Activated CD4-positive, alpha-beta T cell treated with anti-CD3 and anti-CD28 coated beads, Interleukin-2, amount 10 ng/mL, durations not matched to agents 7 days and 5 days (primary cell): ENCODE measurements around the gene SYP. TPM values are rescaled to one million over a fixed set of nuclear protein-coding genes. Genes with fewer than 3 reads are reported as not detected.

Experiments used
- CTCF ChIA-PET: fragments of 350-600 bp; sonication (Branson Sonifier 250); formaldehyde crosslinking; loops from one replicate; lab custom pipeline; 2021; ENCODE audit warnings: antibody characterized with exemption; lab: Charles Lee
- POLR2A ChIA-PET: fragments of 350-600 bp; sonication (Branson Sonifier 250); formaldehyde crosslinking; loops from one replicate; lab custom pipeline; 2021; ENCODE audit warnings: antibody characterized with exemption; lab: Charles Lee
- DNase-seq: peaks from one replicate; pipeline ENCODE4 v3.0.0-alpha.2; 2020
- H3K27ac Mint-ChIP-seq: one replicate; pipeline ENCODE4 v1.8.0; 2021; ENCODE audit warnings: mild to moderate bottlenecking, moderate library complexity, mixed read lengths
- H3K27me3 Mint-ChIP-seq: one replicate; pipeline ENCODE4 v1.8.0; 2021; ENCODE audit warnings: mixed read lengths
- H3K36me3 Mint-ChIP-seq: one replicate; pipeline ENCODE4 v1.8.0; 2021; ENCODE audit warnings: low read depth, mixed read lengths
- H3K4me1 Mint-ChIP-seq: one replicate; pipeline ENCODE4 v1.8.0; 2021; ENCODE audit warnings: mixed read lengths
- H3K4me3 Mint-ChIP-seq: one replicate; pipeline ENCODE4 v1.8.0; 2021; ENCODE audit warnings: mild to moderate bottlenecking, moderate library complexity, mixed read lengths
- H3K9me3 Mint-ChIP-seq: one replicate; pipeline ENCODE4 v1.8.0; 2021; ENCODE audit warnings: mixed read lengths
- total RNA-seq, 2 experiments: library from RNA; stranded (reverse); gene quantifications; one replicate each; pipeline ENCODE4 v1.2.3, GENCODE V29; 2021

Gene SYP
- total RNA-seq, 2 experiments from 2014 or later, result 2.5 to 2.7 TPM

- Mint-ChIP-seq H3K27me3 (no peaks in the 10 kb centered on the region), H3K4me3 (no peak within 1 kb of the TSS), H3K4me1 (peaks cover 46% of the 10 kb centered on the region), H3K27ac (peak within 1 kb of the TSS; percentile 25), H3K36me3 (peaks cover 6% of the 10 kb centered on the region), H3K9me3 (no peaks in the 10 kb centered on the region)
- DNase-seq, result no peak
- CTCF ChIA-PET, result no interaction called here
- POLR2A ChIA-PET, result no interaction called here
Observed at GRCh38 chrX:49233176-49233575, 33.2 kb upstream of the SYP start, which contains the start of gene CACNA1F. CACNA1F (minus strand) TSS chrX:49233340; CDS start chrX:49233309, 31 bp downstream.

GRCh38 chrX:49232525-49232924 is 32.5 kb upstream of the SYP start:
- Mint-ChIP-seq H3K9me3 (no peaks in the 10 kb centered on the region), H3K4me3 (no peak overlapping the region), H3K36me3 (peaks cover 6% of the 10 kb centered on the region), H3K4me1 (peaks cover 46% of the 10 kb centered on the region), H3K27me3 (no peaks in the 10 kb centered on the region), H3K27ac (no peak overlapping the region)
- CTCF ChIA-PET, result no interaction called here
- no peak for DNase-seq
- POLR2A ChIA-PET, result no interaction called here

GRCh38 chrX:49231333-49232000 is 31.5 kb upstream of the SYP start:
- ChIA-PET POLR2A (no interaction called here), CTCF (no interaction called here)
- Mint-ChIP-seq H3K36me3 (no peaks in the 10 kb centered on the region), H3K27me3 (no peaks in the 10 kb centered on the region), H3K27ac (peak overlapping the region; percentile 90), H3K4me3 (no peak overlapping the region), H3K9me3 (no peaks in the 10 kb centered on the region), H3K4me1 (peaks cover 35% of the 10 kb centered on the region)
- DNase-seq, result no peak

GRCh38 chrX:49230500-49231232 is 30.7 kb upstream of the SYP start:
- Mint-ChIP-seq H3K27ac (peak overlapping the region; percentile 90), H3K27me3 (no peaks in the 10 kb centered on the region), H3K4me1 (peaks cover 31% of the 10 kb centered on the region), H3K36me3 (no peaks in the 10 kb centered on the region), H3K4me3 (peak overlapping the region; percentile 65), H3K9me3 (no peaks in the 10 kb centered on the region)
- CTCF ChIA-PET, result interaction anchor here (2.3 kb wide), 1 partner anchor 11 kb away, joined by 7 read pairs; no protein-coding TSS in a partner anchor
- DNase-seq, result peak; percentile 61
- POLR2A ChIA-PET, result no interaction called here

GRCh38 chrX:49228185-49228584 is 28.2 kb upstream of the SYP start:
- no peaks in the 10 kb centered on the region for H3K36me3 Mint-ChIP-seq
- CTCF ChIA-PET, result interaction anchor here (0.5 to 2.3 kb wide), 3 partner anchors 8 to 689 kb away, joined by 3 to 7 read pairs (median 4); partner anchors contain the start of gene TBC1D25
- H3K27ac Mint-ChIP-seq, result no peak overlapping the region
- H3K4me1 Mint-ChIP-seq, result peaks cover 27% of the 10 kb centered on the region
- POLR2A ChIA-PET, result no interaction called here
- peaks cover 1% of the 10 kb centered on the region for H3K27me3 Mint-ChIP-seq
- H3K9me3 Mint-ChIP-seq, result no peaks in the 10 kb centered on the region
- no peak for DNase-seq
- no peak overlapping the region for H3K4me3 Mint-ChIP-seq

GRCh38 chrX:49227726-49228125 is 27.7 kb upstream of the SYP start:
- peaks cover 26% of the 10 kb centered on the region for H3K4me1 Mint-ChIP-seq
- no peak overlapping the region for H3K4me3 Mint-ChIP-seq
- POLR2A ChIA-PET, result no interaction called here
- CTCF ChIA-PET, result interaction anchor here (0.5 to 2.2 kb wide), 2 partner anchors 23 to 688 kb away, joined by 3 to 4 read pairs; partner anchors contain the start of gene TBC1D25
- no peak for DNase-seq
- H3K27me3 Mint-ChIP-seq, result peaks cover 1% of the 10 kb centered on the region
- H3K27ac Mint-ChIP-seq, result no peak overlapping the region
- no peaks in the 10 kb centered on the region for H3K36me3 Mint-ChIP-seq
- no peaks in the 10 kb centered on the region for H3K9me3 Mint-ChIP-seq

- peaks cover 20% of the 10 kb centered on the region for H3K4me1 Mint-ChIP-seq
- CTCF ChIA-PET, result no interaction called here
- no peaks in the 10 kb centered on the region for H3K9me3 Mint-ChIP-seq
- no peak for DNase-seq
- no peaks in the 10 kb centered on the region for H3K36me3 Mint-ChIP-seq
- peaks cover 1% of the 10 kb centered on the region for H3K27me3 Mint-ChIP-seq
- H3K4me3 Mint-ChIP-seq, result no peak overlapping the region
- POLR2A ChIA-PET, result no interaction called here
- no peak overlapping the region for H3K27ac Mint-ChIP-seq
Observed at GRCh38 chrX:49226946-49227345, 27.0 kb upstream of the SYP start.

- peaks cover 10% of the 10 kb centered on the region for H3K4me1 Mint-ChIP-seq
- POLR2A ChIA-PET, result no interaction called here
- no peak overlapping the region for H3K4me3 Mint-ChIP-seq
- H3K36me3 Mint-ChIP-seq, result no peaks in the 10 kb centered on the region
- CTCF ChIA-PET, result no interaction called here
- H3K27ac Mint-ChIP-seq, result no peak overlapping the region
- peaks cover 1% of the 10 kb centered on the region for H3K27me3 Mint-ChIP-seq
- no peaks in the 10 kb centered on the region for H3K9me3 Mint-ChIP-seq
- DNase-seq, result no peak
Observed at GRCh38 chrX:49225858-49226257, 25.9 kb upstream of the SYP start.

GRCh38 chrX:49221868-49222267 is 21.9 kb upstream of the SYP start:
- H3K27ac Mint-ChIP-seq, result no peak overlapping the region
- no peak overlapping the region for H3K4me3 Mint-ChIP-seq
- ChIA-PET CTCF (interaction anchor here (0.6 kb wide), 1 partner anchor 14 kb away, joined by 3 read pairs; no protein-coding TSS in a partner anchor), POLR2A (no interaction called here)
- DNase-seq, result no peak
- no peaks in the 10 kb centered on the region for H3K9me3 Mint-ChIP-seq
- peaks cover 3% of the 10 kb centered on the region for H3K4me1 Mint-ChIP-seq
- H3K36me3 Mint-ChIP-seq, result no peaks in the 10 kb centered on the region
- H3K27me3 Mint-ChIP-seq, result peaks cover 1% of the 10 kb centered on the region

GRCh38 chrX:49220100-49220499 is 20.1 kb upstream of the SYP start:
- peaks cover 1% of the 10 kb centered on the region for H3K27me3 Mint-ChIP-seq
- H3K4me3 Mint-ChIP-seq, result no peak overlapping the region
- peaks cover 3% of the 10 kb centered on the region for H3K4me1 Mint-ChIP-seq
- no peak for DNase-seq
- H3K27ac Mint-ChIP-seq, result no peak overlapping the region
- no peaks in the 10 kb centered on the region for H3K36me3 Mint-ChIP-seq
- H3K9me3 Mint-ChIP-seq, result no peaks in the 10 kb centered on the region
- ChIA-PET POLR2A (interaction anchor here (0.6 kb wide), 1 partner anchor 260 kb away, joined by 3 read pairs; no protein-coding TSS in a partner anchor), CTCF (interaction anchor here (0.7 to 2.0 kb wide), 2 partner anchors 9 to 758 kb away, joined by 3 to 7 read pairs; no protein-coding TSS in a partner anchor)

- H3K27me3 Mint-ChIP-seq, result no peaks in the 10 kb centered on the region
- ChIA-PET CTCF (no interaction called here), POLR2A (no interaction called here)
- no peak overlapping the region for H3K4me3 Mint-ChIP-seq
- H3K4me1 Mint-ChIP-seq, result peaks cover 3% of the 10 kb centered on the region
- H3K9me3 Mint-ChIP-seq, result no peaks in the 10 kb centered on the region
- DNase-seq, result no peak
- H3K27ac Mint-ChIP-seq, result no peak overlapping the region
- H3K36me3 Mint-ChIP-seq, result no peaks in the 10 kb centered on the region
Observed at GRCh38 chrX:49214996-49215526, 15.1 kb upstream of the SYP start.

GRCh38 chrX:49214416-49214815 is 14.4 kb upstream of the SYP start:
- H3K36me3 Mint-ChIP-seq, result no peaks in the 10 kb centered on the region
- CTCF ChIA-PET, result no interaction called here
- POLR2A ChIA-PET, result no interaction called here

GRCh38 chrX:49212861-49213260 is 12.9 kb upstream of the SYP start:
- POLR2A ChIA-PET, result no interaction called here
- no peak overlapping the region for H3K27ac Mint-ChIP-seq

More at GRCh38 chrX:49214416-49214815, 14.4 kb upstream of the SYP start:
- no peak overlapping the region for H3K4me3 Mint-ChIP-seq
- H3K9me3 Mint-ChIP-seq, result no peaks in the 10 kb centered on the region
- H3K27ac Mint-ChIP-seq, result no peak overlapping the region
- no peak for DNase-seq
- H3K27me3 Mint-ChIP-seq, result no peaks in the 10 kb centered on the region
- no peaks in the 10 kb centered on the region for H3K4me1 Mint-ChIP-seq

More at GRCh38 chrX:49212861-49213260, 12.9 kb upstream of the SYP start:
- no peaks in the 10 kb centered on the region for H3K9me3 Mint-ChIP-seq
- H3K36me3 Mint-ChIP-seq, result no peaks in the 10 kb centered on the region
- no peak overlapping the region for H3K4me3 Mint-ChIP-seq
- CTCF ChIA-PET, result no interaction called here
- no peak for DNase-seq
- no peaks in the 10 kb centered on the region for H3K4me1 Mint-ChIP-seq
- no peaks in the 10 kb centered on the region for H3K27me3 Mint-ChIP-seq
